ENCODE measurements around the gene MAT2A. TPM values are rescaled to one million over a fixed set of nuclear protein-coding genes. Genes with fewer than 3 reads are reported as not detected.

Gene MAT2A
- total RNA-seq, 1 donor: 124 TPM

DNA sequence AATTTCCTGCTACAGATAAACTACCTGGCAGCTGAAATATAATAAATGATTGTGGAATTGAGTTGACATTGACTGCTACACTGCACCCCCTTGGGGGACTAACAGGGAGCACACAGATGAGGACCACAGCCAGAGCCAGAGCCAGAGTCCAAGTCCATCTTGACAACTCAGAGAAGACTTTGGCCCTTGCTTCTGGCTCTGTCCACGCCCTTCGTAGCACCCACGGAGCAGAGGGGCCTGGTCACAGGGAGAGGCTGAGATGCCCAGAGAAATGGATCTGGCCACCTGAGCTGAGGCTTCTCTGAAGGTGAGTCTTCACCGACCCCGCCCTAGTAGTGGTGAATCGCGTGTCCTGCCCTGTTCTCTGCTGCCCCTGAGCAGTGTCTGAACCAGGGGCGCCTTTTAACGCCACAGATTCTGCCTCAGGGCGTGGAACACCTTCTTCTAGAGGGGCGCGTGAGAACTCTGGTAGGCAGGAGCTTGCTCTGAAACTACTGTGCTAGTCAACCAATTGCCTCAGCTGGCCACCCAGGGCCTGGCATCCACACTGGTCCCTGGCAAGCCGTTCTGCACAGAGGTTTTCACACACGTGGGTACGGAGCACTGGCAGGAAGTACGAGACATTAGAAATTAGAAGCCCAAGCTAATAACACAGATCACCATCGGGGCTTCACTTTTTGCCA lies 35.7 kb upstream of the MAT2A start:
- TF ChIP-seq CTCF (IDR thresholded peaks at IDR 0.05; ENCODE audit: insufficient read depth, low read depth, low read length): no peak
- DNase-seq (ENCODE audit: low read depth): no peak

DNA sequence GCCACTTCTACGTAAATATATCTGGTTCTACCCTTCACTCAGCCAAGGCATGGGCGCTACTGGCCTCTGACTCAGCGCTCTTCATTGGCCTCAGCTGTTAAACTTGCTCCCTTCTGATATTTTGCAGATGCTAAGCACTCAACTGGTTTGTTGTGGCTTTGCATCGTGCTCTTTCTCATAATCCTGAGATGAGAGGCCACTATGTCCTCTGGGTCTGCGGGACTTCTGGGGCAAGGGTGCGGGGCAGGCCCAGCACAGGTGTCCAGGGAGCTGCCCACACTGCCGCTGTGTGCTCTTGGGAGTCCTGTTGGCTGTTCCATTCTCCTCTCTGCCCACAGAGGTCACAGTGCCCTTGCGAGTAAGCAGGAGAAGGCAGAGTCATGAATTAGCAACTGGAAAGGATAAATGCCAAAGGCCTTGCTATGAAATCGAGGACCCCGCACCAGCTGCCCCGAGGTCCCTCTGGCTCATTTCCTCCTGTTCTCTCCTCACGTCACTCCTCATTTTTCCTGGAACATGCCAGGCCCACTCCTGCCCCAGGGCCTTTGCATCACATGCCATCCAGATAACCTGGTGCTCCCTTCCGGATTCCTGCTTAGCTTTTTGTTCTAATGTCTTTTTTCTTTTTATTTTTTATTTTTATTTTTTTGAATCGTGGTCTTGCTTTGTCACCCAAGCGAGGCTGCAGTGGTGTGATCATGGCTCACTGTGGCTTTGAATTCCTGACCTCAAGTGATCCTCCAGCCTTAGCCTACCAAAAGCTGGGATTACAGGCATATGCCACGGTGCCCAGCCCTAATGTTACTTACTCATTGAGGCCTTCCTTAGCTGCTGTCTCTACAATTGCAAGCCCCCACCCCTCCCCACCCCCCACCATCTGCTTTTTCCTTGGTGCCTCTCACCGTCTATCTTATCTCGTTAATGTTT lies 34.9 kb upstream of the MAT2A start:
- no peak overlapping the region for H3K4me3 ChIP-seq (ENCODE audit: low read depth, low read length)
- peak; percentile 81 for DNase-seq (ENCODE audit: low read depth)

More for the DNA sequence above, 35.7 kb upstream of the MAT2A start:
- no peak overlapping the region for H3K4me3 ChIP-seq (ENCODE audit: low read depth, low read length)

DNA sequence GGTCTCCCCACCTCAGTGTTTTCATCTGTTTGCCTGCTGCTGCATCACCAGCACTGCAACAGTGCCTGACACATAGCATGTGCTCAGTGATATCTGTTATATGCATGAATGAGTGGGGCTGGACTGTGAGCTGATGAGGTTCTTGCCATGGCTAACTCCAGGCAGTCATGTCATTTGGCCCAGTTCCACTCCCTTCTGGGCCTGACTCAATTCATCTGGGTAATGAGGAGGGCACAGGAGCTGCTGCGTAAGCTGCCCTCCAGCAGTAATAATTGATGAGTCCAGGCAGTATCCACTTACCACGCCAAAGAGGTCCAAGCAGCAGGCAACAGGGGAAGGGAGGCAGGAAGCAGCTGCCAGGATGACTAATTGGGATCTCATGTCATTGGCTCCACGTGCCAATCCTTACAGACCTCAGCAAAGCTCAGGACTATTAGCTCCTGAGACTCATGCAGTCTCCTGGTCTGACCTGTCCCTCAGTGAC lies 34.1 kb upstream of the MAT2A start:
- DNase-seq (ENCODE audit: low read depth): peak; percentile 83
- no peak overlapping the region for H3K4me3 ChIP-seq (ENCODE audit: low read depth, low read length)
- no peak for TF ChIP-seq CTCF (IDR thresholded peaks at IDR 0.05; ENCODE audit: insufficient read depth, low read depth, low read length)

More for the DNA sequence above, 34.9 kb upstream of the MAT2A start:
- TF ChIP-seq CTCF (IDR thresholded peaks at IDR 0.05; ENCODE audit: insufficient read depth, low read depth, low read length): no peak

DNA sequence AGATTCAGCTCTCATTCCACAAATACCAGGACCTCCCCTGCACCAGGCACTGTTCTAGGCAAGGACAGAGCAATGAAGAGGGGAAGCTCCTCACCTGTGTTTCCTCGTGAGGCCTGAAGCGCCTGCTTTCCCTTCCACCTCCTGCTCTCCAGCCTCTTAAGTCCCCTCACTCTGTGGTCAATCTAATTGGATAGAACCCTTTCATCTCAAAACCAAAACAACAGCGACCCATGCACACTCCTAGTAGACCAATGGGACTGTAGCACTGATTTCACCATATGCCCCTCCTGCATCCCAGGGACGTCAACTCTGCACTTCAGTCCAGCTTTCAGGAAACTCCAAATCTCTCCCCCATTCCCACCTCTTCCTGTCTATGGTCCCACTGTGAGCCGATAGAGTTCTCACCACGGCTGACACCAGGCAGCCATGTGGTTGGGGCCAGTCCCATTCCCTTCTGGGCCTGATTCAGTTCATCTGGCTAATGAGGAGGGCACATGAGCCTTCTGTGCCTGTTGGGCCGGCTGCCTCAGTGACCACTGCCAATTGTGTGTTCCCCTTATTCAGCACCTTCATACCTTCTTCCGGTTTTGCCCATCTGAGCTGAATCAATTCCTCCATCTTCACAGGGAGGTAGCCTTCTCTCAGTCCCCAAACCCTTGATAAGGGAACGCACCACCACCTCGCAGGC lies 33.3 kb upstream of the MAT2A start:
- no peak for TF ChIP-seq CTCF (IDR thresholded peaks at IDR 0.05; ENCODE audit: insufficient read depth, low read depth, low read length)
- DNase-seq (ENCODE audit: low read depth): no peak
- H3K4me3 ChIP-seq (ENCODE audit: low read depth, low read length): no peak overlapping the region

GRCh38 chr2:85506768-85507181 lies 32.2 kb upstream of the MAT2A start:
- DNase-seq (ENCODE audit: low read depth): peak; percentile 77
- no peak for TF ChIP-seq CTCF (IDR thresholded peaks at IDR 0.05; ENCODE audit: insufficient read depth, low read depth, low read length)
- no peak overlapping the region for H3K4me3 ChIP-seq (ENCODE audit: low read depth, low read length)

DNA sequence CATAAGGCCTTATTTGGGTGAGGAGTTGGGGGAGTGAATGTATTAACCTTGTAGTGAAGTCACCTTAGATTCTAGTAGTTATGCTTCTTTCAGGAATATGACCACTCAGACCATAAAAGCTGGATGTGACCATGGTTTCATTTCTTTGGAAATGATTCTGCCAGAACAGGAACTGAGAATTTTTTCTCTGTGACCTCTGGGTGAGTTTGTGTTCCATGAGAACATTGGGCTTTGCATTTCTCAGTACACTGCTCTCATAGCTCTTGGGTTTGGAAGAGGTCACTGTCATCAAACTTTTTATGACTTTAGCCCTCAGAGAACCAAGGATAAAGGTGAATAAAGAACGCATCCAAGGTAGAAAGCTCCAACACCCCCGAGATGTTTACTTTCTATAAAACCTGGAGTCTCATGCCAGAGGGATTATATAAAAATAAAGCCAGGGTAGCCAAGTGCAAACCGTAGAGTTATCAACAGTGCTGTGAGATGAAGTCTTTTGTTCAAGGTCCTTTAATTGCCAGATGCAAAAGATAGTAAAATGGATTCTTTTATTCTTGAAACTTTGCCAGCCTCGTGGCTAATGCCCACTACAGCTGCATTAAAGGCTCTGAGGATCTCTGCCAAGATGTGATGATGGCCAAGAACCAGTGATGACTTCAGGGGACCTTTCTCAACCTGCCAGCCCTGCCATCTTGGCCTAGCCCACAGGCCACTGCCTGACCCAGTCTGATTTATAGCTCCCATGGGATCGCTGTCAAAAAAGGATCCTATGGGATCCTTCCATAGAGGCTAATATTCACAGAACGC lies 27.8 kb upstream of the MAT2A start:
- no peak for TF ChIP-seq CTCF (IDR thresholded peaks at IDR 0.05; ENCODE audit: insufficient read depth, low read depth, low read length)
- DNase-seq (ENCODE audit: low read depth): peak; percentile 42
- no peak overlapping the region for H3K4me3 ChIP-seq (ENCODE audit: low read depth, low read length)

Data from fibroblast of villous mesenchyme (primary cell).